Ishikawa (cell line): ENCODE measurements around the gene SPAG7.

Source experiments
- CEBPB ChIP-seq: IDR thresholded peaks from 2 replicates; pipeline ENCODE4 v1.6.1; 2012
- CREB1 ChIP-seq: IDR thresholded peaks from 2 replicates; pipeline ENCODE4 v1.6.1; 2012; ENCODE audit warnings: low read depth
- EGR1 ChIP-seq: IDR thresholded peaks from 2 replicates; pipeline ENCODE4 v1.6.1; 2012
- EP300 ChIP-seq: IDR thresholded peaks from 2 replicates; pipeline ENCODE4 v1.6.1; 2012; ENCODE audit warnings: borderline replicate concordance
- FOXM1 ChIP-seq: IDR thresholded peaks from 2 replicates; pipeline ENCODE4 v1.6.1; 2012; ENCODE audit warnings: low read depth, borderline replicate concordance
- MAX ChIP-seq: IDR thresholded peaks from 2 replicates; pipeline ENCODE4 v1.6.1; 2012
- NFIC ChIP-seq: IDR thresholded peaks from 2 replicates; pipeline ENCODE4 v1.6.1; 2012
- RAD21 ChIP-seq: IDR thresholded peaks from 2 replicates; pipeline ENCODE4 v1.6.1; 2012; ENCODE audit warnings: low read depth
- REST ChIP-seq: IDR thresholded peaks from 2 replicates; pipeline ENCODE4 v1.6.1; 2012; ENCODE audit warnings: low read depth, mild to moderate bottlenecking
- TAF1 ChIP-seq: IDR thresholded peaks from 2 replicates; pipeline ENCODE4 v1.6.1; 2012; ENCODE audit warnings: low read depth, mild to moderate bottlenecking
- TCF12 ChIP-seq: IDR thresholded peaks from 2 replicates; pipeline ENCODE4 v1.6.1; 2012; ENCODE audit warnings: low read depth
- TEAD4 ChIP-seq: IDR thresholded peaks from 2 replicates; pipeline ENCODE4 v1.6.1; 2012
- USF1 ChIP-seq: IDR thresholded peaks from 2 replicates; pipeline ENCODE4 v1.6.1; 2012
- YY1 ChIP-seq: IDR thresholded peaks from 2 replicates; pipeline ENCODE4 v1.6.1; 2012; ENCODE audit warnings: low read depth
- ZBTB7A ChIP-seq: IDR thresholded peaks from 2 replicates; pipeline ENCODE4 v1.6.1; 2012; ENCODE audit warnings: low read depth

Gene SPAG7

GRCh38 chr17:4941319-4941610 lies 26.4 kb downstream of the SPAG7 start:
- TF ChIP-seq TAF1 (no peak), NFIC (no peak), YY1 (no peak)

- TF ChIP-seq EP300 = no peak
- no peak for TF ChIP-seq TCF12
- TF ChIP-seq REST = no peak
- no peak; the same call in 1 of the 2 replicates for TF ChIP-seq FOXM1
- TF ChIP-seq NFIC = no peak
- TF ChIP-seq MAX = no peak
- TF ChIP-seq ZBTB7A = no peak
- no peak for TF ChIP-seq TEAD4
- no peak for TF ChIP-seq EGR1
- TF ChIP-seq CREB1 = no peak
Observed at GRCh38 chr17:4940555-4941318, 26.9 kb downstream of the SPAG7 start.

GRCh38 chr17:4939796-4940554 lies 27.6 kb downstream of the SPAG7 start, which contains the start of the genes RNF167 and SLC25A11:
TSS of gene RNF167 (plus strand) at chr17:4940268. CDS start at chr17:4940910, 642 bp downstream.
TSS of gene SLC25A11 (minus strand) at chr17:4940046. CDS start at chr17:4939910, 136 bp downstream.
- TF ChIP-seq EP300 = no peak
- TF ChIP-seq FOXM1 = peak; percentile 48; the same call in 1 of the 2 replicates
- TF ChIP-seq USF1 = 0 out of 2 replicates have a peak, but pooled peaks have one; percentile 14
- peak; percentile 11; the same call in 1 of the 2 replicates for TF ChIP-seq TCF12
- no peak for TF ChIP-seq NFIC
- TF ChIP-seq MAX = peak; percentile 74
- TF ChIP-seq TAF1 = peak; percentile 88
- peak; percentile 85 for TF ChIP-seq YY1

- TF ChIP-seq EP300 (no peak), RAD21 (no peak), TAF1 (no peak), TCF12 (no peak), CREB1 (no peak), CEBPB (no peak), NFIC (no peak), EGR1 (no peak), ZBTB7A (no peak), REST (no peak), YY1 (no peak), FOXM1 (no peak), USF1 (no peak)
Observed at GRCh38 chr17:4939546-4939795, 28.1 kb downstream of the SPAG7 start.

GRCh38 chr17:4938688-4939545 lies 28.7 kb downstream of the SPAG7 start:
- TF ChIP-seq MAX = no peak
- no peak for TF ChIP-seq EGR1
- no peak for TF ChIP-seq ZBTB7A
- no peak for TF ChIP-seq RAD21
- TF ChIP-seq TEAD4 = no peak
- TF ChIP-seq NFIC = no peak
- no peak for TF ChIP-seq FOXM1
- TF ChIP-seq TAF1 = no peak
- TF ChIP-seq YY1 = no peak
- TF ChIP-seq CREB1 = no peak
- no peak for TF ChIP-seq EP300
